ENCODE measurements around the gene CNOT1. TPM values are rescaled to one million over a fixed set of nuclear protein-coding genes. Genes with fewer than 3 reads are reported as not detected.

The CNOT1 gene
- polyA plus RNA-seq, 1 donor from 2014 or later = 66.2 TPM

- no peak for TF ChIP-seq CTCF (IDR thresholded peaks at IDR 0.05; ENCODE audit: poor library complexity, severe bottlenecking)
- no peak for TF ChIP-seq EP300 (conservative IDR thresholded peaks at IDR 0.05; ENCODE audit: poor library complexity, severe bottlenecking)
- TF ChIP-seq SMC3 (conservative IDR thresholded peaks at IDR 0.05; ENCODE audit: poor library complexity) = no peak
- no peak for TF ChIP-seq MXI1 (conservative IDR thresholded peaks at IDR 0.05; ENCODE audit: poor library complexity, severe bottlenecking)
- no peaks in the 10 kb centered on the region for H3K9me2 ChIP-seq (ENCODE audit: insufficient read depth, low read length)
- no peaks in the 10 kb centered on the region for H4K20me1 ChIP-seq (ENCODE audit: insufficient read depth)
- H3K79me2 ChIP-seq (replicated peaks; ENCODE audit: insufficient read depth, low read length) = peaks cover 6% of the 10 kb centered on the region
- no peaks in the 10 kb centered on the region for H3F3A ChIP-seq (ENCODE audit: insufficient read depth, low read length, poor library complexity, severe bottlenecking)
- H3K36me3 ChIP-seq (ENCODE audit: insufficient read depth, low read length) = peaks cover 7% of the 10 kb centered on the region
- H3K9me3 ChIP-seq (ENCODE audit: low read length) = no peaks in the 10 kb centered on the region
- no peak overlapping the region for H3K27ac ChIP-seq (ENCODE audit: low read length)
- no peak overlapping the region for H3K4me3 ChIP-seq (ENCODE audit: low read length)
- H3K27me3 ChIP-seq (ENCODE audit: insufficient read depth, low read depth, low read length) = no peaks in the 10 kb centered on the region
- no peak overlapping the region for H3K4me2 ChIP-seq (ENCODE audit: low read length)
- no peak overlapping the region for H2AFZ ChIP-seq (ENCODE audit: low read depth, low read length)
- no peak overlapping the region for H3K9ac ChIP-seq (ENCODE audit: low read length)
Observed at GRCh38 chr16:58513874-58514273, 115.8 kb downstream of the CNOT1 start.

GRCh38 chr16:58511933-58512815 lies 117.5 kb downstream of the CNOT1 start:
- Histone ChIP-seq H3K79me2 (replicated peaks; ENCODE audit: insufficient read depth, low read length) (peaks cover 6% of the 10 kb centered on the region), H4K20me1 (ENCODE audit: insufficient read depth) (no peaks in the 10 kb centered on the region), H2AFZ (ENCODE audit: low read depth, low read length) (no peak overlapping the region), H3K9me2 (ENCODE audit: insufficient read depth, low read length) (no peaks in the 10 kb centered on the region), H3K27ac (ENCODE audit: low read length) (no peak overlapping the region), H3F3A (ENCODE audit: insufficient read depth, low read length, poor library complexity, severe bottlenecking) (no peaks in the 10 kb centered on the region), H3K36me3 (ENCODE audit: insufficient read depth, low read length) (no peaks in the 10 kb centered on the region), H3K27me3 (ENCODE audit: insufficient read depth, low read depth, low read length) (no peaks in the 10 kb centered on the region), H3K9me3 (ENCODE audit: low read length) (no peaks in the 10 kb centered on the region), H3K4me3 (ENCODE audit: low read length) (no peak overlapping the region), H3K9ac (ENCODE audit: low read length) (no peak overlapping the region), H3K4me2 (ENCODE audit: low read length) (no peak overlapping the region)
- TF ChIP-seq CTCF (IDR thresholded peaks at IDR 0.05; ENCODE audit: poor library complexity, severe bottlenecking) (peak; percentile 72), EP300 (conservative IDR thresholded peaks at IDR 0.05; ENCODE audit: poor library complexity, severe bottlenecking) (no peak), SMC3 (conservative IDR thresholded peaks at IDR 0.05; ENCODE audit: poor library complexity) (peak; percentile 62), RAD21 (conservative IDR thresholded peaks at IDR 0.05) (peak; percentile 49), REST (IDR thresholded peaks at IDR 0.05; ENCODE audit: borderline replicate concordance) (no peak), TAF1 (IDR thresholded peaks at IDR 0.05; ENCODE audit: low read depth) (no peak), EZH2 (IDR thresholded peaks at IDR 0.05; ENCODE audit: borderline replicate concordance, insufficient read depth, low read length, poor library complexity, severe bottlenecking) (no peak), POLR2AphosphoS5 (IDR thresholded peaks at IDR 0.05) (no peak), MXI1 (conservative IDR thresholded peaks at IDR 0.05; ENCODE audit: poor library complexity, severe bottlenecking) (no peak)
